PFSK-1 (cell line): ENCODE measurements around the gene NXN.

Experiments
- FOXP2 ChIP-seq: optimal IDR thresholded peaks from 2 replicates; pipeline ENCODE3; 2011; ENCODE audit warnings: borderline replicate concordance, control low read depth, inconsistent platforms; ENCODE audit not compliant: insufficient read depth; ENCODE audit errors: extremely low read length, extremely low read depth
- POLR2AphosphoS5 ChIP-seq: IDR thresholded peaks from 2 replicates; pipeline ENCODE4 v1.6.1; 2012; ENCODE audit warnings: low read depth, mild to moderate bottlenecking, control low read depth, low read length, moderate library complexity
- REST ChIP-seq, 2 experiments: IDR thresholded peaks; 2 replicates each; pipeline versions ENCODE4 v1.6.1 to v1.8.0; 2011 to 2012; ENCODE audit warnings: low read depth in 2 of 2, low read length in 2 of 2, control low read depth in 1 of 2, inconsistent platforms in 1 of 2, mild to moderate bottlenecking in 1 of 2, moderate library complexity in 1 of 2; ENCODE audit not compliant: insufficient read depth in 1 of 2
- SIN3A ChIP-seq: IDR thresholded peaks from 2 replicates; pipeline ENCODE4 v1.6.1; 2012; ENCODE audit warnings: mild to moderate bottlenecking, low read length, moderate library complexity, borderline replicate concordance; ENCODE audit not compliant: insufficient read depth
- TAF1 ChIP-seq: IDR thresholded peaks from 2 replicates; pipeline ENCODE4 v1.6.1; 2012; ENCODE audit warnings: low read length, control low read depth, borderline replicate concordance; ENCODE audit not compliant: insufficient read depth

Gene NXN

GRCh38 chr17:1003972-1004768, 24.6 kb upstream of the NXN start:
- TF ChIP-seq FOXP2, result no peak
- TF ChIP-seq TAF1, result no peak
- no peak for TF ChIP-seq SIN3A
- no peak for TF ChIP-seq REST (IDR thresholded peaks at IDR 0.05; ENCODE audit: insufficient read depth in 1 of 2, low read depth in 2 of 2, low read length in 2 of 2)
- TF ChIP-seq POLR2AphosphoS5, result no peak

- no peak for TF ChIP-seq FOXP2
- TF ChIP-seq TAF1, result no peak
- no peak for TF ChIP-seq REST (IDR thresholded peaks at IDR 0.05; ENCODE audit: insufficient read depth in 1 of 2, low read depth in 2 of 2, low read length in 2 of 2)
- no peak for TF ChIP-seq POLR2AphosphoS5
- no peak for TF ChIP-seq SIN3A
Measured at GRCh38 chr17:1003633-1003971, 24.0 kb upstream of the NXN start.

- TF ChIP-seq TAF1 (0 out of 2 replicates have a peak, but pooled peaks have one; percentile 6), SIN3A (peak; percentile 68; the same call in 1 of the 2 replicates), FOXP2 (no peak), REST (IDR thresholded peaks at IDR 0.05; ENCODE audit: insufficient read depth in 1 of 2, low read depth in 2 of 2, low read length in 2 of 2) (0 out of 4 replicates have a peak, but pooled peaks of 1 of the 2 experiments have one; percentile 35), POLR2AphosphoS5 (0 out of 2 replicates have a peak, but pooled peaks have one; percentile 36)
Measured at GRCh38 chr17:1002771-1003555, 23.4 kb upstream of the NXN start.

GRCh38 chr17:1002412-1002753, 22.8 kb upstream of the NXN start:
- no peak for TF ChIP-seq POLR2AphosphoS5
- no peak for TF ChIP-seq REST (IDR thresholded peaks at IDR 0.05; ENCODE audit: insufficient read depth in 1 of 2, low read depth in 2 of 2, low read length in 2 of 2)
- no peak for TF ChIP-seq SIN3A
- TF ChIP-seq FOXP2, result no peak
- TF ChIP-seq TAF1, result no peak
